ENCODE data around the gene KANSL1.
"Not testable (repeated sequence)": the region's sequence is repeated elsewhere in the genome, so short reads cannot be mapped to it uniquely, and the experiment has no call there.

The KANSL1 gene

DNA sequence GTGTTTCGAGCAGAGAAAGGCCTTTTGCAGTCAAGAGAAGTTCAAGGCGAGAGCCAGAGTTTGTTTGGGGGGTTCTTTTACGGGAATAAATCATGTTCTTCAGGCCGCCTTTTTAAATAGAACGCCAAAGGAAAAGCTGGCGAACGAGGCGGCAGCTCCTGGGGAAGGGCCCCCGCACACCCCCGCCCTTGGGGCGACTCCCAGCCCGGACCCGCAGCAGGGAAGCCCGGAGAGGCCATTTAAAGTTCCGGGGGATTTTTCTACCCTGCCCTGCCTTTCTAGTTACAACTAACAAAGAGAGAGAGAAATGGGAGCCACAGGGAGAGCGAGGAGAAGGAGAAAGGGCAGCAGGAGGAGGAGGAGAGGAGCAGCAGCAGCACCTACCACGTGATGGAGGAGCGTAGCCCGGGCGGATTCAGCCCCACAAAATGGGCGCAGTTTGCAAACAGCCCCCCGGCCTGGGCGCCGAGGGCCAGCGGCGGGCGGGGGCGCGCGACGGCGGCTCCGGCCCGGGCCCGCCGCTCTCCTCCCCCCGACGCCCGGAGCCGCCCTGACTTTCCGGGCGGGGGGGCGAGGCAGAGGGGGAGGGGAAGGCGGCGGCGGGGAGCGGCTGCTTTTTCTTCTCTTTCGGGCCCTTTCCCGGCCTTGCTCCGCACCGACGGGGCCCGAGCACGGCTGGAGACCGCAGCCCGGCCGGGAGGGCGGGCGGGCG lies 634 bp downstream of the KANSL1 start:
- no peak for FAIRE-seq

DNA sequence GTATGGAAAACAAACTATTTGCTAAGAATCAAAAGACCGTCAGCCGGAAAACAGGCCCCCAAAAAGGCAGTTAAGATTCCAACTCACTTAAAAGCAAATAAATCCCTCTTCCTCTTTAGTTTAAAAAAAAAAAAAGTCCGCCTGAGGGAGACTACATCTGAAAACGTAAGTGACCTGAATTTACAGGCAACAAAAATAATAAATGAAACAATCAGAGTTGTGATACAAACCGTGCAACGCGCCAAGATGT lies 1.1 kb downstream of the KANSL1 start:
- FAIRE-seq: no peak
- DNase-seq (ENCODE audit: extremely low spot score, insufficient read length, low read depth): no peak

More for the DNA sequence above, 634 bp downstream of the KANSL1 start:
- no peak for DNase-seq (ENCODE audit: extremely low spot score, insufficient read length, low read depth)

DNA sequence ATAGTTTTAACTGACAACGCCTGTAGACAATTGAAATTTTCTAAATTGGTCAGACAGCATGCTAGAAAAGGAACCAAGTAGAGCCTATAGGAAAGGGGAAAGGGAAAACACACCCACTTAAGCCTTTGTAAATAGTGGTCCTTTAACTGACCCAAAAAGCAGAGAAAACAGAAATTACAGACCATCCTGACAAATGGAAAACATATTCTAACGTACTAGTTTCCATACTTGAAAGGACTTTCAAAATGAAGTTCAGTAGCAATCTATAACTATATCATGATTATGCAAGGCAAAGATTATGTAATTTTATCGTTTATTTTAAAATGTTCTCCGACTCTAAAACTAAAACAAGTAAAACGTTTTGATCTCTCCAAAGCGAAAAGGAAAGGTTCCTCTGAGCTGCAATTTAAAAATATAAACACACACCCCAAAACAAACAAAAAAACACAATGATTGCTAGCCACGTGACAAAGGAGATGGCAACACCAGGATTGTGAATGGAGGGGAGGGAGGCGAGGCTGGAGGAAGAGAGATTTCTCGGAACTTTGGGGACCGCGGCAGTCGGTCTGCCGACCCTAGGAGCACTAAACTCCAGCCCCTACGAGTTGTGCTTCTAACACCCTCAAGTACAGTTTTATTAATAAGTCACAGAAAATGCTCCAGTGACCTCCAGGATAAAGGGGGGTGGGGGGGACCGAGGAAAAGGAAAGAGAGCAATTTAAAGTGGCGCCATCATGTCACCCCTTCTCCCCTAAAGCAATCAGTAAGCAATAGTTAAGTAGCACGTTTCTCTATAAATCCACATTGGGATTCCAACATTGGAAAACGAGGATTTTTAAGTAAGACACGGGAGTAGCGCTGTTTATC lies 1.7 kb downstream of the KANSL1 start:
- FAIRE-seq (no peak), DNase-seq (ENCODE audit: extremely low spot score, insufficient read length, low read depth) (no peak)

DNA sequence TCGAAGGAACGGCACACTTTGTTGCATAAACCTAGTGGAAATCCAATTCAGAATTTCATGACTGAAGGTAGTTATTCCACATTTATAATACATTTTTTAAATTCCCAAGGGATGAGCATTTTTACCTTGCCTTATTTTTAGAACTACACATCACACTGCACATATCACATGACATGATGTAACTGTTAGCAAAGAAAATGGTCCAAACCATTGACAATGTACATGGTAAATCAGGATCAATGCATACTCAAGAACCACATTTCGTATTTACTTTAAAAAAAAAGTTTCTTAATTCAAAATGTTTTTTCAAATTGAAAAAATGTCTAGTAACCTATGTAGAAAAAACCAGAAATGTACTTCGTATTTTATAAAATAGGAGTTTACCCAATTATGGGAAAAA lies 2.5 kb downstream of the KANSL1 start:
- DNase-seq (ENCODE audit: extremely low spot score, insufficient read length, low read depth) (no peak), FAIRE-seq (no peak)

- DNase-seq (ENCODE audit: extremely low spot score, insufficient read length, low read depth); FAIRE-seq: not testable (repeated sequence)
Measured at GRCh38 chr17:46186827-46187235, 6.4 kb downstream of the KANSL1 start.

- no peak for FAIRE-seq
- no peak for DNase-seq (ENCODE audit: extremely low spot score, insufficient read length, low read depth)
Measured at GRCh38 chr17:46184696-46185095, 8.5 kb downstream of the KANSL1 start.

DNA sequence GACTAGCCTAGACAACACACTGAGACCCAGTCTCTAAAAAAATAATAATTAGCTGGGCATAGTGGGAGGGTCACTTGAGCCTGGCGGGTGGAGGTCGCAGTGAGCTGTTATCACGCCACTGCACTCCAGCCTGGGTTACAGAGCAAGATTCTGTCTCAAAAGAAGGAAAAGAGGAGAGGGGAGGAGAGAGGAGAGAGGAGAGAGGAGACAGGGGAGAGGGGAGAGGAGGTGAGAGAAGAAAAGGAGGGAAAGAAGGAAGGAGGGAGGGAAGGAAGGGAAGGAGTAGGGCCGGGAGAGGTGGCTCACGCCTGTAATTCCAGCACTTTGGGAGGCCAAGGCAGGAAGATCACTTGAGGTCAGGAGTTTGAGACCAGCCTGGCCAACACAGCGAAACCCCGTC lies 9.8 kb downstream of the KANSL1 start:
- not testable (repeated sequence) for FAIRE-seq

GRCh38 chr17:46182961-46183360 lies 10.3 kb downstream of the KANSL1 start:
- no peak for FAIRE-seq
- no peak for DNase-seq (ENCODE audit: extremely low spot score, insufficient read length, low read depth)

More for the DNA sequence above, 9.8 kb downstream of the KANSL1 start:
- not testable (repeated sequence) for DNase-seq (ENCODE audit: extremely low spot score, insufficient read length, low read depth)

- FAIRE-seq: no peak
- no peak for DNase-seq (ENCODE audit: extremely low spot score, insufficient read length, low read depth)
Measured at GRCh38 chr17:46181940-46182339, 11.3 kb downstream of the KANSL1 start.

DNA sequence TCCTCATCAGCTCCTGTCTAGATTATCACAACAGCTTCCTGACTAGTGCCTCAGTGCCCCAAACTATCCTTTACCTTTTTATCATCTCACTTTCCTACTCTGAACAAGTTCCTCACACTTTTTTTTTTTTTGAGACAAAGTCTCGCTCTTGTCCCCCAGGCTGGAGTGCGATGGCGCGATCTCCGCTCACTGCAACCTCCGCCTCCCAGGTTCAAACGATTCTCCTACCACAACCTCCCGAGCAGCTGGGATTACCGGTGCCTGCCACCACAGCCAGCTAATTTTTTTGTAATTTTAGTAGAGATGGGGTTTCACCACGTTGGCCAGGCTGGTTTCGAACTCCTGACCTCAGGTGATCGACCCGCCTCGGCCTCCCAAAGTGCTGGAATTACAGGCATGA lies 11.9 kb downstream of the KANSL1 start:
- FAIRE-seq: not testable (repeated sequence)

GRCh38 chr17:46180892-46181274 lies 12.3 kb downstream of the KANSL1 start:
- no peak for FAIRE-seq
- DNase-seq (ENCODE audit: extremely low spot score, insufficient read length, low read depth): no peak

More for the DNA sequence above, 11.9 kb downstream of the KANSL1 start:
- not testable (repeated sequence) for DNase-seq (ENCODE audit: extremely low spot score, insufficient read length, low read depth)

DNA sequence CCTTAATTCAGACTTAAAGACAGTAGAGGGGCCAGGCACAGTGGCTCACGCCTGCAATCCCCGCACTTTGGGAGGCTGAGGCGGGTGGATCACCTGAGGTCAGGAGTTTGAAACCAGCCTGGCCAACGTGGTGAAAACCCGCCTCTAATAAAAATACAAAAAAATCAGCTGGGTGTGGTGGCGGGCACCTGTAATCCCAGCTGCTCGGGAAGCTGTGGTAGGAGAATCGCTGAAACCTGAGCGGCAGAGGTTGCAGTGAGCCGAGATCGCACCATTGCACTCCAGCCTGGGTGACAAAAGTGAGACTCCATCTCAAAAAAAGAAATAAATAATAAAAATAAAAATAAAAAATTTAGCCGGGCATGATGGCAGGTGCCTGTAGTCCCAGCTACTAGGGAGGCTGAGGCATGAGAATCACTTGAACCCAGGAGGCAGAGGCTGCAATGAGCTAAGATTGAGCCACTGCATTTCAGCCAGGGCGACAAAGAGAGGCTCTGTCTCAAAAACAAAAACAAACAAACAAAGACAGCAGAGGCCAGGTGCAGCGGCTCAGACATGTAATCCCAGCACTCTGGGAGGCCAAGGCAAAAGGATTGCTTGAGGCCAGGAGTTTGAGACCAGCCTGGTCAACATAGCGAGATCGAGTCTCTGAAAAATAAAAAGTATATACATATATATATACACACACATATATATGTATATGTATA lies 12.9 kb downstream of the KANSL1 start:
- FAIRE-seq; DNase-seq (ENCODE audit: extremely low spot score, insufficient read length, low read depth): not testable (repeated sequence)

DNA sequence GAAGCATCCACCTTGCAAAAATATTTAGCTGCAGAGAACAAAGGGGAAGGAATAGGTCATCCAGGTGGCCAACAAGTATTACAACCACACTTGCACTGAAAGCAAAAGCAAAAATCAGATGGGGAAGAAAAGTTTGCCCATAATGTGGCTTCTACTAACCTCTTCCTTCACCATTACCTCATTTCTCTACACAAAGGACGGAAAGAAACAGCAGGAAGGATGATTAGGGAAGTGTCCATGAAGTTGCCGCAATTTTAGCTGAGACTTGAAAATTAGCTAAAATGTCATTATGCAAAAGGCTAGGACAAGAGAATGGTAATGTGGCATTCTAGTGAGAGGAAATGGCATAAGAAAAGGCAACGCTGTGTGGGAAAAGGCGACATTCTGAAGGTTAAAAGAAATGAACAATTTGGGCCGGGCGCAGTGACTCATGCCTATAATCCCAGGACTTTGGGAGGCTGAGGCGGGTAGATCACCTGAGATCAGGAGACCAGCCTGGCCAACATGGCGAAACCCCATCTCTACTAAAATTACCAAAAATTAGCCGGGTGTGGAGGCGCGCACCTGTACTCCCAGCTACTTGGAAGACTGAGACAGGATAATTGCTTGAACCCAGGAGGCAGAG lies 13.7 kb downstream of the KANSL1 start:
- DNase-seq (ENCODE audit: extremely low spot score, insufficient read length, low read depth) (no peak), FAIRE-seq (peak; percentile 77)

DNA sequence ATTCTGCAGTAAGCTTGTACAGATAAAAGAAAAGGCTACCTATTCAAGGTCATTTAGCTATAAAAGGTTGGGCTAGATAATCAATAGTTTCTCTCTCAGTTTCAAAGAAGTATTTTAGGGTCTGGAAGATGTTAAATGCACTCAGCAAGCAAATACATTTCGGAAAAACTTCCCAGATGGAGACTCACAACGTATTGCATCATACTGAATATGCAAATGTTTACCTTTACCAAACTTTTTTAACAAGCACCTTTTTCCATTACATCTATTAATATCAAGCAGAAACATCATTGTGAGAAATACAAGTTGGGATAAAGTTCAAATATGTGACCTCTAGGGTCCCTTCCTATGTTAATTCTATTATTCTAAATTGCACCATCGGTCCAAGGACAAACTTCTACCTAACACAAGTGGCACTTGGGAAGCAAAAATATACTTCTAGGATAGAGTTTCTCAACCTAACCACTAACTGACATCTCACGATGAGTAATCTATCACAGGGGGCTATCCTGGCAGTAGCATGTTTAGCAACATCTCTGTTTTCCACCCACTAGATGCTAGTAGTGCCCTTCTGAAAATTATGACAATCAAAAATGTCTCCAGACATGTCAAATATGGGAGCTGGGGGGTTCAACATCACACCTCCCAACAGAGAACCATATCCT lies 14.5 kb downstream of the KANSL1 start:
- DNase-seq (ENCODE audit: extremely low spot score, insufficient read length, low read depth): no peak
- no peak for FAIRE-seq

DNA sequence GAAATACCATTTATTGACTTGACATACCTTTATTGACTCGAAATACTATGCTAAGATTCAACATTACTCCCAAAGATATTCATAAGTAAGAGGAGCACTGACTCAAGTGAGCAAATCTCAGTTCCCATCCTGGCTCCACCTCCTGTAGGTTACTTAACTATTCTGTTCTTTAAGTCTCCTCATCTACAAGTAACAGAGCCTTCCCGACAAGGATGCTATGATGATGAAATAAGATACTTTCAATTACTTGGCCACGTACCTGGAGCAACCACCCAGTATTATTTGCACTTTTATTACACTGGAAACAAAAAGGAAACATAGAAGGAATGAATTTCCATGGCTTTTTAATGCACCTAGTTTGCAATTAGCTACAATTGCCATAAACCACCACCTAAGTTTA lies 16.3 kb downstream of the KANSL1 start:
- no peak for FAIRE-seq
- DNase-seq (ENCODE audit: extremely low spot score, insufficient read length, low read depth): no peak

GRCh38 chr17:46175891-46176290 lies 17.3 kb downstream of the KANSL1 start:
- DNase-seq (ENCODE audit: extremely low spot score, insufficient read length, low read depth) (no peak), FAIRE-seq (no peak)

GRCh38 chr17:46173153-46173552 lies 20.1 kb downstream of the KANSL1 start:
- DNase-seq (ENCODE audit: extremely low spot score, insufficient read length, low read depth): no peak
- no peak for FAIRE-seq

DNA sequence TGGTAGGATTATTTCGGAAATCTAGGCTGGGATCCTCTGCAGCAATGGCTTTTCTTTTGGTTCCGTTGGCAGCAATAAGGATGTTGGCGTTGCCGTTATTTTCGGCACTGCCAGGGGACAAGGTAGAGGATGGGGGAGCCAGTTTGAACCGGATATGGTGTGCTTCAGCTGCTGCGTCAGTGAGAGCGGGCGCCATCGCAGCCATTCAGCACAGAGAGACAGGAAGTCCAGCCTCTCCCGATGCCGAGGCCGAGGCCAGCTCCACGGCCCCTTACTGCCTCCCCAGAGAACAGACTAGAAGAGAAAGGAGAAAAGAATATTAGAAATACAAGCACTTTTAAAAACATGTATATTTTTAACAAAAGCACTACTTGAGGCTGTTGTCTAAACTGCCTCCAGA lies 21.3 kb downstream of the KANSL1 start:
- FAIRE-seq (no peak), DNase-seq (ENCODE audit: extremely low spot score, insufficient read length, low read depth) (no peak)

- no peak for FAIRE-seq
- no peak for DNase-seq (ENCODE audit: extremely low spot score, insufficient read length, low read depth)
Measured at GRCh38 chr17:46170639-46171429, 22.4 kb downstream of the KANSL1 start.

All from GM18507 (cell line).